ENCODE measurements around the gene CASP8AP2.

Gene CASP8AP2

GRCh38 chr6:89828988-89829471, 650 bp upstream of the CASP8AP2 start:
- no peak for TF ChIP-seq NFIC (IDR thresholded peaks at IDR 0.05)
- TF ChIP-seq CREB1 (IDR thresholded peaks at IDR 0.05; ENCODE audit: low read depth), result no peak
- no peak for TF ChIP-seq RAD21 (IDR thresholded peaks at IDR 0.05; ENCODE audit: low read depth)
- TF ChIP-seq USF1 (IDR thresholded peaks at IDR 0.05), result no peak
- no peak; the same call in 1 of the 2 replicates for TF ChIP-seq MAX (IDR thresholded peaks at IDR 0.05)
- no peak for TF ChIP-seq YY1 (IDR thresholded peaks at IDR 0.05; ENCODE audit: low read depth)
- 0 out of 2 replicates have a peak, but pooled peaks have one; percentile 4 for TF ChIP-seq ZBTB7A (IDR thresholded peaks at IDR 0.05; ENCODE audit: low read depth)
- no peak for TF ChIP-seq EP300 (IDR thresholded peaks at IDR 0.05; ENCODE audit: borderline replicate concordance)

- TF ChIP-seq NFIC (IDR thresholded peaks at IDR 0.05), result no peak
- peak; percentile 38; the same call in 1 of the 2 replicates for TF ChIP-seq ZBTB7A (IDR thresholded peaks at IDR 0.05; ENCODE audit: low read depth)
- TF ChIP-seq TCF12 (IDR thresholded peaks at IDR 0.05; ENCODE audit: low read depth), result 0 out of 2 replicates have a peak, but pooled peaks have one; percentile 7
Observed at GRCh38 chr6:89830170-89830809, 610 bp downstream of the CASP8AP2 start.

GRCh38 chr6:89834884-89835792, 5.5 kb downstream of the CASP8AP2 start:
- TF ChIP-seq EGR1 (IDR thresholded peaks at IDR 0.05) (no peak), TAF1 (IDR thresholded peaks at IDR 0.05; ENCODE audit: low read depth) (no peak), TEAD4 (IDR thresholded peaks at IDR 0.05) (no peak), ZBTB7A (IDR thresholded peaks at IDR 0.05; ENCODE audit: low read depth) (no peak), NFIC (IDR thresholded peaks at IDR 0.05) (no peak), USF1 (IDR thresholded peaks at IDR 0.05) (no peak)

- TF ChIP-seq CREB1 (IDR thresholded peaks at IDR 0.05; ENCODE audit: low read depth) (no peak), NFIC (IDR thresholded peaks at IDR 0.05) (no peak), TAF1 (IDR thresholded peaks at IDR 0.05; ENCODE audit: low read depth) (no peak), REST (IDR thresholded peaks at IDR 0.05; ENCODE audit: low read depth) (no peak), TCF12 (IDR thresholded peaks at IDR 0.05; ENCODE audit: low read depth) (no peak), MAX (IDR thresholded peaks at IDR 0.05) (no peak), CEBPB (IDR thresholded peaks at IDR 0.05) (no peak), RAD21 (IDR thresholded peaks at IDR 0.05; ENCODE audit: low read depth) (no peak), EGR1 (IDR thresholded peaks at IDR 0.05) (no peak), ZBTB7A (IDR thresholded peaks at IDR 0.05; ENCODE audit: low read depth) (no peak), USF1 (IDR thresholded peaks at IDR 0.05) (no peak), TEAD4 (IDR thresholded peaks at IDR 0.05) (no peak), YY1 (IDR thresholded peaks at IDR 0.05; ENCODE audit: low read depth) (no peak)
Observed at GRCh38 chr6:89836639-89837222, 7.1 kb downstream of the CASP8AP2 start.

GRCh38 chr6:89840538-89840937, 10.9 kb downstream of the CASP8AP2 start:
- TF ChIP-seq TEAD4 (IDR thresholded peaks at IDR 0.05), result no peak
- TF ChIP-seq REST (IDR thresholded peaks at IDR 0.05; ENCODE audit: low read depth), result no peak
- TF ChIP-seq ZBTB7A (IDR thresholded peaks at IDR 0.05; ENCODE audit: low read depth), result no peak
- TF ChIP-seq USF1 (IDR thresholded peaks at IDR 0.05), result no peak
- TF ChIP-seq FOXM1 (IDR thresholded peaks at IDR 0.05; ENCODE audit: borderline replicate concordance, low read depth), result no peak
- no peak for TF ChIP-seq MAX (IDR thresholded peaks at IDR 0.05)
- no peak for TF ChIP-seq EGR1 (IDR thresholded peaks at IDR 0.05)

Measured in Ishikawa (cell line).